Measurements from ENCODE around the gene DHRS3. TPM values are rescaled to one million over a fixed set of nuclear protein-coding genes. Genes with fewer than 3 reads are reported as not detected.

The DHRS3 gene
- total RNA-seq, 1 experiment from 2014 or later = 239 TPM

GRCh38 chr1:12626888-12627287 lies 8.9 kb upstream of the DHRS3 start:
- no peak for TF ChIP-seq CTCF (IDR thresholded peaks at IDR 0.05; ENCODE audit: unreplicated experiment)
- Mint-ChIP-seq H3K36me3 (ENCODE audit: insufficient read depth, unreplicated experiment) (peaks cover 16% of the 10 kb centered on the region), H3K9me3 (ENCODE audit: low read depth, unreplicated experiment) (no peaks in the 10 kb centered on the region), H3K4me3 (ENCODE audit: low read depth, unreplicated experiment) (no peak overlapping the region), H3K27ac (ENCODE audit: unreplicated experiment) (no peak overlapping the region), H3K27me3 (ENCODE audit: unreplicated experiment) (no peaks in the 10 kb centered on the region), H3K4me1 (ENCODE audit: low read depth, unreplicated experiment) (no peaks in the 10 kb centered on the region)
- CTCF ChIA-PET = no interaction called here
- no peak for DNase-seq
- intact Hi-C loops (cut with micrococcal nuclease; ENCODE audit: unreplicated experiment) = no loop called here
- BruUV-seq (replicated peaks) = no TSS peak

GRCh38 chr1:12625276-12625675 lies 7.3 kb upstream of the DHRS3 start:
- intact Hi-C loops (cut with micrococcal nuclease; ENCODE audit: unreplicated experiment) = no loop called here
- Mint-ChIP-seq H3K36me3 (ENCODE audit: insufficient read depth, unreplicated experiment) (peaks cover 18% of the 10 kb centered on the region), H3K9me3 (ENCODE audit: low read depth, unreplicated experiment) (no peaks in the 10 kb centered on the region), H3K4me3 (ENCODE audit: low read depth, unreplicated experiment) (no peak overlapping the region), H3K4me1 (ENCODE audit: low read depth, unreplicated experiment) (peaks cover under 1% of the 10 kb centered on the region), H3K27me3 (ENCODE audit: unreplicated experiment) (no peaks in the 10 kb centered on the region), H3K27ac (ENCODE audit: unreplicated experiment) (no peak overlapping the region)
- no peak for DNase-seq
- BruUV-seq (replicated peaks) = no TSS peak
- TF ChIP-seq CTCF (IDR thresholded peaks at IDR 0.05; ENCODE audit: unreplicated experiment) = no peak
- CTCF ChIA-PET = no interaction called here

GRCh38 chr1:12622506-12622905 lies 4.5 kb upstream of the DHRS3 start:
- DNase-seq = no peak
- no TSS peak for BruUV-seq (replicated peaks)
- CTCF ChIA-PET = no interaction called here
- TF ChIP-seq CTCF (IDR thresholded peaks at IDR 0.05; ENCODE audit: unreplicated experiment) = no peak
- Mint-ChIP-seq H3K4me3 (ENCODE audit: low read depth, unreplicated experiment) (no peak overlapping the region), H3K27ac (ENCODE audit: unreplicated experiment) (no peak overlapping the region), H3K36me3 (ENCODE audit: insufficient read depth, unreplicated experiment) (peaks cover 44% of the 10 kb centered on the region), H3K27me3 (ENCODE audit: unreplicated experiment) (no peaks in the 10 kb centered on the region), H3K9me3 (ENCODE audit: low read depth, unreplicated experiment) (no peaks in the 10 kb centered on the region), H3K4me1 (ENCODE audit: low read depth, unreplicated experiment) (peaks cover 5% of the 10 kb centered on the region)
- intact Hi-C loops (cut with micrococcal nuclease; ENCODE audit: unreplicated experiment) = no loop called here

- Mint-ChIP-seq H3K27ac (ENCODE audit: unreplicated experiment) (no peak overlapping the region), H3K36me3 (ENCODE audit: insufficient read depth, unreplicated experiment) (peaks cover 52% of the 10 kb centered on the region), H3K27me3 (ENCODE audit: unreplicated experiment) (no peaks in the 10 kb centered on the region), H3K4me3 (ENCODE audit: low read depth, unreplicated experiment) (no peak overlapping the region), H3K9me3 (ENCODE audit: low read depth, unreplicated experiment) (no peaks in the 10 kb centered on the region), H3K4me1 (ENCODE audit: low read depth, unreplicated experiment) (peaks cover 5% of the 10 kb centered on the region)
- intact Hi-C loops (cut with micrococcal nuclease; ENCODE audit: unreplicated experiment) = no loop called here
- DNase-seq = no peak
- BruUV-seq (replicated peaks) = no TSS peak
- CTCF ChIA-PET = interaction anchor here (0.9 kb wide), 1 partner anchor 307 kb away, joined by 3 read pairs; no protein-coding TSS in a partner anchor
- TF ChIP-seq CTCF (IDR thresholded peaks at IDR 0.05; ENCODE audit: unreplicated experiment) = no peak
These were observed 3.6 kb upstream of the DHRS3 start for GRCh38 chr1:12621346-12622335.
